IMR-90 (cell line): Measurements from ENCODE around the gene SPAG16. TPM values are rescaled to one million over a fixed set of nuclear protein-coding genes. Genes with fewer than 3 reads are reported as not detected.

Experiments used
- ATAC-seq: fragments of 200-7000 bp; cut with Tn5 transposase; 2 replicates; pipeline ENCODE4 v1.9.1; 2020; ENCODE audit warnings: low read depth, mild to moderate bottlenecking, moderate library complexity
- BruUV-seq: library from RNA; stranded (reverse); fragments of 400-500 nt; replicated peaks from 2 replicates; lab custom pipeline; 2021; lab: Mats Ljungman, UMichigan
- CTCF ChIA-PET: fragments of 300-600 bp; formaldehyde crosslinking; extraction: SDS; loops from one replicate; lab custom pipeline; 2021; ENCODE audit warnings: antibody characterized with exemption; lab: Yijun Ruan, JAX
- POLR2A ChIA-PET: fragments of 300-600 bp; sonication (Branson Sonifier 250); formaldehyde crosslinking; loops from one replicate; lab custom pipeline; 2022; ENCODE audit warnings: antibody characterized with exemption; ENCODE audit not compliant: unreplicated experiment; lab: Charles Lee
- DNase-seq: peaks from one replicate; pipeline ENCODE4 v3.0.0; 2013
- H2AFZ ChIP-seq: replicated peaks from 2 replicates; pipeline ENCODE3; 2013; ENCODE audit warnings: low read length, mild to moderate bottlenecking; ENCODE audit not compliant: poor library complexity
- H2AK5ac ChIP-seq: 2 replicates; pipeline ENCODE4 v1.6.1; 2013; ENCODE audit warnings: low read depth, low read length, inconsistent platforms
- H2AK9ac ChIP-seq: replicated peaks from 2 replicates; pipeline ENCODE3; 2013; ENCODE audit warnings: mild to moderate bottlenecking, low read depth, low read length, moderate library complexity; ENCODE audit not compliant: poor library complexity
- H2BK120ac ChIP-seq: 2 replicates; pipeline ENCODE4 v1.6.1; 2013; ENCODE audit warnings: low read depth, low read length, inconsistent platforms
- H2BK15ac ChIP-seq: 3 replicates; pipeline ENCODE4 v1.6.1; 2013; ENCODE audit warnings: low read depth, low read length, inconsistent platforms
- H2BK20ac ChIP-seq: 2 replicates; pipeline ENCODE4 v1.6.1; 2013; ENCODE audit warnings: low read depth, mild to moderate bottlenecking, inconsistent platforms, low read length, moderate library complexity
- H2BK5ac ChIP-seq: 2 replicates; pipeline ENCODE4 v1.6.1; 2013; ENCODE audit warnings: mild to moderate bottlenecking, low read depth, low read length, inconsistent platforms; ENCODE audit not compliant: poor library complexity, severe bottlenecking
- H3K14ac ChIP-seq: replicated peaks from 2 replicates; pipeline ENCODE4 v1.6.1; 2013; ENCODE audit warnings: low read depth, low read length, inconsistent platforms
- H3K18ac ChIP-seq: 2 replicates; pipeline ENCODE4 v1.6.1; 2013; ENCODE audit warnings: low read depth, low read length, control low read depth
- H3K23ac ChIP-seq: 2 replicates; pipeline ENCODE4 v1.6.1; 2013; ENCODE audit warnings: low read depth, low read length, inconsistent platforms
- H3K27ac ChIP-seq: 2 replicates; pipeline ENCODE4 v1.5.1; 2013; ENCODE audit warnings: mild to moderate bottlenecking, control low read depth, low read length; ENCODE audit not compliant: insufficient read depth
- H3K27me3 ChIP-seq: 2 replicates; pipeline ENCODE4 v1.6.1; 2013; ENCODE audit warnings: low read length; ENCODE audit not compliant: control insufficient read depth, insufficient read depth
- H3K36me3 ChIP-seq: 2 replicates; pipeline ENCODE4 v1.6.1; 2013; ENCODE audit warnings: low read length, mixed read lengths; ENCODE audit not compliant: control insufficient read depth, insufficient read depth
- H3K4ac ChIP-seq: 2 replicates; pipeline ENCODE4 v1.6.1; 2013; ENCODE audit warnings: low read depth, low read length, inconsistent platforms
- H3K4me1 ChIP-seq: 2 replicates; pipeline ENCODE4 v1.6.1; 2013; ENCODE audit warnings: low read length, mixed read lengths; ENCODE audit not compliant: control insufficient read depth, insufficient read depth
- H3K4me2 ChIP-seq: 2 replicates; pipeline ENCODE4 v1.6.1; 2013; ENCODE audit warnings: low read depth, mild to moderate bottlenecking, control low read depth, low read length, moderate library complexity
- H3K4me3 ChIP-seq: 2 replicates; pipeline ENCODE4 v1.5.1; 2013; ENCODE audit warnings: low read depth, mild to moderate bottlenecking, control low read depth, low read length, moderate library complexity; ENCODE audit not compliant: insufficient read depth
- H3K56ac ChIP-seq: 2 replicates; pipeline ENCODE4 v1.6.1; 2013; ENCODE audit warnings: low read length, inconsistent platforms; ENCODE audit not compliant: insufficient read depth; ENCODE audit errors: extremely low read depth
- H3K79me1 ChIP-seq, 2 experiments: 2 replicates each; pipeline ENCODE4 v1.6.1; 2013; ENCODE audit warnings: low read length in 2 of 2, inconsistent platforms in 1 of 2, low read depth in 1 of 2
- H3K9ac ChIP-seq: 2 replicates; pipeline ENCODE4 v1.6.1; 2013; ENCODE audit warnings: low read depth, low read length, control low read depth
- H3K9me1 ChIP-seq: 2 replicates; pipeline ENCODE4 v1.6.1; 2013; ENCODE audit warnings: low read length, inconsistent platforms; ENCODE audit not compliant: insufficient read depth
- H3K9me3 ChIP-seq: 2 replicates; pipeline ENCODE4 v1.6.1; 2013; ENCODE audit warnings: low read length; ENCODE audit not compliant: control insufficient read depth, insufficient read depth
- H4K20me1 ChIP-seq: 2 replicates; pipeline ENCODE4 v1.6.1; 2013; ENCODE audit warnings: low read length, inconsistent platforms; ENCODE audit not compliant: insufficient read depth
- H4K5ac ChIP-seq: 2 replicates; pipeline ENCODE4 v1.6.1; 2013; ENCODE audit warnings: mild to moderate bottlenecking, low read depth, low read length, control low read depth
- H4K8ac ChIP-seq, 2 experiments: 2 replicates each; pipeline ENCODE4 v1.6.1; 2013; ENCODE audit warnings: low read depth in 2 of 2, low read length in 2 of 2, control low read depth in 1 of 2, inconsistent platforms in 1 of 2
- H4K91ac ChIP-seq: 2 replicates; pipeline ENCODE4 v1.6.1; 2013; ENCODE audit warnings: low read depth, low read length, inconsistent platforms; ENCODE audit not compliant: insufficient read depth
- BHLHE40 ChIP-seq: fragments of 150-350 bp; IDR thresholded peaks from 2 replicates; pipeline ENCODE4 v1.6.1; 2016; ENCODE audit warnings: mild to moderate bottlenecking, low read depth, low read length
- CEBPB ChIP-seq: IDR thresholded peaks from 2 replicates; pipeline ENCODE4 v1.6.1; 2012; ENCODE audit warnings: low read depth, low read length, improper control_type of control experiment
- CHD1 ChIP-seq: IDR thresholded peaks from 2 replicates; pipeline ENCODE4 v1.6.1; 2012; ENCODE audit warnings: low read depth, low read length, improper control_type of control experiment
- CTCF ChIP-seq: conservative IDR thresholded peaks from 2 replicates; pipeline ENCODE4 v1.5.1; 2012; ENCODE audit warnings: mild to moderate bottlenecking, low read depth, low read length, improper control_type of control experiment
- ELK1 ChIP-seq: fragments of 150-350 bp; IDR thresholded peaks from 2 replicates; pipeline ENCODE4 v1.6.1; 2016; ENCODE audit warnings: low read depth, mild to moderate bottlenecking, low read length, moderate library complexity, borderline replicate concordance
- FOS ChIP-seq: fragments of 150-350 bp; IDR thresholded peaks from 2 replicates; pipeline ENCODE4 v1.6.1; 2016; ENCODE audit warnings: low read depth, low read length
- MAFK ChIP-seq: IDR thresholded peaks from 2 replicates; pipeline ENCODE4 v1.6.1; 2012; ENCODE audit warnings: low read depth, low read length, improper control_type of control experiment
- MAZ ChIP-seq: IDR thresholded peaks from 2 replicates; pipeline ENCODE4 v1.6.1; 2012; ENCODE audit warnings: low read depth, mild to moderate bottlenecking, low read length, improper control_type of control experiment, moderate library complexity, borderline replicate concordance
- MXI1 ChIP-seq: IDR thresholded peaks from 2 replicates; pipeline ENCODE4 v1.6.1; 2012; ENCODE audit warnings: low read depth, mild to moderate bottlenecking, low read length, moderate library complexity, borderline replicate concordance
- NFE2L2 ChIP-seq: fragments of 150-350 bp; IDR thresholded peaks from 2 replicates; pipeline ENCODE4 v1.6.1; 2016; ENCODE audit warnings: low read depth, mild to moderate bottlenecking, low read length
- POLR2A ChIP-seq: IDR thresholded peaks from 2 replicates; pipeline ENCODE4 v1.6.1; 2012; ENCODE audit warnings: mild to moderate bottlenecking, low read depth, low read length
- RAD21 ChIP-seq: IDR thresholded peaks from 2 replicates; pipeline ENCODE4 v1.6.1; 2012; ENCODE audit warnings: low read length, improper control_type of control experiment
- RCOR1 ChIP-seq: IDR thresholded peaks from 2 replicates; pipeline ENCODE4 v1.6.1; 2012; ENCODE audit warnings: mild to moderate bottlenecking, low read length, improper control_type of control experiment; ENCODE audit not compliant: insufficient replicate concordance
- RFX5 ChIP-seq: IDR thresholded peaks from 2 replicates; pipeline ENCODE4 v1.8.0; 2012; ENCODE audit warnings: low read depth, mild to moderate bottlenecking, low read length, moderate library complexity
- SMC3 ChIP-seq: fragments of 150-350 bp; IDR thresholded peaks from 2 replicates; pipeline ENCODE4 v1.6.1; 2016; ENCODE audit warnings: low read depth, mild to moderate bottlenecking, antibody characterized with exemption, low read length, moderate library complexity
- USF2 ChIP-seq: fragments of 150-350 bp; IDR thresholded peaks from 2 replicates; pipeline ENCODE4 v1.6.1; 2017; ENCODE audit warnings: mild to moderate bottlenecking, antibody characterized with exemption, low read length, low read depth
- WGBS, 2 experiments: methylation state at CpG; one replicate each; pipeline versions ENCODE4 v1.1.5 to v1.1.7; 2013; ENCODE audit warnings: missing lambda C conversion rate in 2 of 2; ENCODE audit not compliant: insufficient read length in 1 of 2; ENCODE audit errors: extremely low coverage in 2 of 2; 5-methylcytosine and 5-hydroxymethylcytosine counted together
- dilution Hi-C: fragments of 300-500 bp; cut with HindIII; formaldehyde crosslinking; loops from one replicate; pipeline ENCODE4 v1.14.3; 2018; ENCODE audit warnings: low sequenced_read_pairs; ENCODE audit not compliant: unreplicated experiment
- in situ Hi-C: fragments of 300-500 bp; cut with MboI; formaldehyde crosslinking; loops from 3 replicates; pipeline ENCODE4 v1.14.3; 2019; ENCODE audit warnings: low sequenced_read_pairs, inconsistent platforms, mixed read lengths
- intact Hi-C: fragments of 100-400 bp; cut with micrococcal nuclease; formaldehyde crosslinking; loops from 2 replicates; pipeline ENCODE4 v1.10.0; 2022
- polyA plus RNA-seq, 3 experiments: library from polyadenylated mRNA; depleted of rRNA; stranded (reverse); fragments of >200 nt; gene quantifications; 2 replicates each; pipeline ENCODE4 v1.2.3, GENCODE V29; 2012; ENCODE audit warnings: low replicate concordance in 1 of 3
- total RNA-seq: library from RNA; depleted of rRNA; stranded (reverse); fragments of >200 nt; gene quantifications from 2 replicates; pipeline ENCODE4 v1.2.3, GENCODE V29; 2012

The SPAG16 gene
- total and polyA plus RNA-seq, 2 of the 4 experiments (the other 2 are of a cell fraction) = 7.3 to 13.5 TPM

DNA sequence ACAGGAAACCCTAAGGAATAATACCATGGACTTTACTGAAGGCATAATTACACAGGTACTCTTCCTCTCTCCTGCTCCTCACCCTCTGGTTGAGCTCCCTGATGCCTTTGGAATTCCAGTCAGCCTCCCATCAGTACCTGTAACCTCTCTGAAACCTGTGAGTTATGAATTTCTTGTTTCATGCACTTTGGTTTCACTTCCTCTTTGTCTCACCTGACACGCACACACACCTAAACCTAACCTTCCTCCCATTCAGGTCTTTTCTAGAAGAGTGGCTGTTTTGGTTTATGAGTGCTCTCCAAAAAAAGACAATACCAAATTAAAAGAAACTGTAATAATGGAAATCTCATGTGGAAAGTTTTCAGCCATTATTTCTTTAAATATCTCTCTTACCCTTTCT lies 675.3 kb downstream of the SPAG16 start:
- Histone ChIP-seq H3K14ac (no peak overlapping the region), H4K8ac (no peak overlapping the region), H3K56ac (no peak overlapping the region), H3K4ac (no peak overlapping the region), H3K79me1 (no peaks in the 10 kb centered on the region), H3K23ac (no peak overlapping the region), H3K18ac (no peak overlapping the region), H3K9ac (no peak overlapping the region), H3K27ac (no peak overlapping the region), H2BK120ac (no peak overlapping the region), H2AFZ (no peak overlapping the region), H3K36me3 (no peaks in the 10 kb centered on the region), H2BK5ac (no peak overlapping the region), H3K4me3 (no peak overlapping the region), H3K9me1 (no peaks in the 10 kb centered on the region), H2BK15ac (no peak overlapping the region), H2AK9ac (no peak overlapping the region), H3K9me3 (no peaks in the 10 kb centered on the region), H3K4me1 (no peaks in the 10 kb centered on the region), H3K4me2 (no peak overlapping the region), H4K20me1 (no peaks in the 10 kb centered on the region), H2BK20ac (no peak overlapping the region), H2AK5ac (no peak overlapping the region), H4K5ac (no peak overlapping the region), H4K91ac (no peak overlapping the region), H3K27me3 (no peaks in the 10 kb centered on the region)
- TF ChIP-seq POLR2A = no peak
- TF ChIP-seq CTCF = no peak
- TF ChIP-seq RFX5 = no peak
- TF ChIP-seq MAZ = no peak
- TF ChIP-seq SMC3 = no peak
- TF ChIP-seq MXI1 = no peak
- no peak for TF ChIP-seq CEBPB
- no peak for TF ChIP-seq USF2
- no peak for TF ChIP-seq RCOR1
- no peak for TF ChIP-seq ELK1
- TF ChIP-seq FOS = no peak
- TF ChIP-seq BHLHE40 = no peak
- TF ChIP-seq MAFK = no peak
- TF ChIP-seq NFE2L2 = no peak
- TF ChIP-seq CHD1 = no peak
- TF ChIP-seq RAD21 = no peak
- ChIA-PET CTCF (interaction anchor here (0.9 kb wide), 1 partner anchor 29 kb away, joined by 3 read pairs; no protein-coding TSS in a partner anchor), POLR2A (no interaction called here)
- DNase-seq = no peak
- in situ Hi-C loops = no loop called here
- dilution Hi-C loops = no loop called here
- WGBS, 2 experiments = no CpG with 5 or more reads among the region's 1 CpG
- BruUV-seq = no TSS peak
- no peak for ATAC-seq
- intact Hi-C loops = no loop called here
